GM10847 (cell line): Measurements from ENCODE around the gene DOCK4.

Experiments used
- POLR2A ChIP-seq: IDR thresholded peaks from 2 replicates; pipeline ENCODE4 v1.6.1; 2011; ENCODE audit not compliant: insufficient read length; ENCODE audit errors: extremely low read depth

The DOCK4 gene

GRCh38 chr7:111987886-111988285 lies 218.3 kb downstream of the DOCK4 start:
- no peak for TF ChIP-seq POLR2A

GRCh38 chr7:111987115-111987826 lies 218.9 kb downstream of the DOCK4 start:
- no peak for TF ChIP-seq POLR2A

DNA sequence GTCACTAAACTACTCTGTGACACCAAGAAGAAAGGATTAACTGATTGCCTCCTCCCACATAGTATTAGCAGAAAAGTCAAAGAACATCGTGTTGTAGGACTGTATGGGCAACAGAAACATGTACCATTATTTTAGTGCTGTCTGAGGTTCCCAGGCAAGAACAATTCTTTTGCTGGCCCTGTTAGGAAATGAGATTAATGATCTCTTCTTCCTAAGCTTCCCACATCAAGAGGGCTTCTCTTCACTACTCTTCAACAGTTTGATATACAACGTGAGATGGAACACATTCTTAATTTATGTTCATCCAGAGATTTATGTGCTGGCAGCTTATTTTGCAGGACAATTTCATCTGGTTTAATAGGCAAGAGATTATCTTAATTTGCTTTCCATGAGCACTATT lies 219.6 kb downstream of the DOCK4 start:
- no peak for TF ChIP-seq POLR2A

DNA sequence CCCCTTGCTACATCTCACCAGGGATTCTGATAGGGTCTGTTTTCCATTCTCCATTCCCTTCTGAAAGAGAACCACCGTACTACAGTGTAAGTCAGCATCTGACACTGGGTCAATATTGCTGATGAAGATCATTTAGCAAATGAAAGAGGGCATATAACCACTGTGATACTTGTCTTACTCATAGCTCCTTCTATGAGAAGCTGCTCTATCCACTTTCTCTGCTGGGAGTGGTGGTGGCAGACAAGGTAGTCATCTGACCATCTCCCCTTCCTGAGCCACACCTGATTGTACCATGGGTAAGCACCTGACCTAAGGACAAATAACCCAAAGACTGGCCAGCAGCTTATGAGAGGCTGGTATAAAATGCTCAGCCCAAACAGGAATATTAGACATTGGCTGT lies 220.4 kb downstream of the DOCK4 start:
- TF ChIP-seq POLR2A, result no peak

GRCh38 chr7:111982804-111983203 lies 223.4 kb downstream of the DOCK4 start:
- no peak for TF ChIP-seq POLR2A

DNA sequence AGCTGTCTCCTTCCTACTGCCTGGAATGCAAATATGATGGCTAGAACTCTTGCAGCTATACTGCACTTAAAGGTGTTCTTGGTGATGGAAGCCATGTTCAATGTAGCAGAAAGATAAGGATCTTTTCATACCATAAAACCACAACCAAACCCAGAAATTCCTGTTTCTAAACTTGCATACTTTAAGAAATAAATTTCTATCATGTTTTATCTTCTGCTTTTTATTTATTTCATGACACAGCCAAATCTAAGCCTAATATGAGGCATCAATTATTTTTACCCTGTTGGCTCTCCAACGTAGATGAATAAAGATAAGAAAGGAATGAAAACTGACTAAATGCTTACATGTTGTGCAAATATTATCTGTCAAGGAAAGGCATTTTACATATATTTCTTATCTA lies 224.1 kb downstream of the DOCK4 start:
- no peak for TF ChIP-seq POLR2A

GRCh38 chr7:111980725-111981124 lies 225.5 kb downstream of the DOCK4 start:
- TF ChIP-seq POLR2A, result no peak

DNA sequence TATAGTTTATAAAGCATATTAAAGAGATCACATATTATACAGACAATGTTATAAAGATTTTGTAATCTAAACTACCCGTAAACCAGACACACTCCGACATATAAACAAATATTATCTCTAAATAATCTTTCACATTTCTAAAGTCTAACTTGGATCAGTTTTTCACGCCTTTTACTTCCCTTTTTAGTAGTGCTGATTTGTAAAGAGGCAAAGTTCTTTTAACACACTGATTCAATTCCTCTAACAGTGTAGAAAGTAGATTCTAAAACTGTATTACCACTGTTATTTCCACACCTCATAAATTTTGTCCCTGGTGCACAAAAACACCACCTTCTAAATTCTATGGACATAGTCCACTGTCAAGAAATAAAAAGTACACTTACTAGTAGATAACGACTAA lies 230.9 kb downstream of the DOCK4 start:
- no peak for TF ChIP-seq POLR2A

- no peak for TF ChIP-seq POLR2A
Measured at GRCh38 chr7:111960984-111961383, 245.2 kb downstream of the DOCK4 start.

DNA sequence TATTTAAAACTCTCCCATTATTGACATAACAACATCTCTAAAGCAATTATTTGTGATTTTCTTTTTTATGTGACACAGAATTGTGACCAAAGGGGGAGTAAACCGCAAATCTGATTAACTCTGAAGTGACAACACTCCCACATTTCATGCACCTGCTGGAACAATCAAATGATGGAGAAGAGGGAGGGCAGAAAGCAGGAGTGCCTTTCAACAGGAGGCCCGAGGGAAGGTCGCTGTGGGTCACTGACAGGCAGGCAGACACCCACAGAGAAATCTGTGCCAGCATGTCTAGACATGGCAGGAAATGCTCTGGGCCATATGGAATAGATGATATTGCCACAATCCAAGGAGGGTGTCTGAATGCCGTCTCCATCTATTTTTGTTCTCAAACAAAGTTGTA lies 247.3 kb downstream of the DOCK4 start:
- TF ChIP-seq POLR2A, result no peak

- TF ChIP-seq POLR2A, result no peak
Measured at GRCh38 chr7:111958431-111958830, 247.8 kb downstream of the DOCK4 start.

DNA sequence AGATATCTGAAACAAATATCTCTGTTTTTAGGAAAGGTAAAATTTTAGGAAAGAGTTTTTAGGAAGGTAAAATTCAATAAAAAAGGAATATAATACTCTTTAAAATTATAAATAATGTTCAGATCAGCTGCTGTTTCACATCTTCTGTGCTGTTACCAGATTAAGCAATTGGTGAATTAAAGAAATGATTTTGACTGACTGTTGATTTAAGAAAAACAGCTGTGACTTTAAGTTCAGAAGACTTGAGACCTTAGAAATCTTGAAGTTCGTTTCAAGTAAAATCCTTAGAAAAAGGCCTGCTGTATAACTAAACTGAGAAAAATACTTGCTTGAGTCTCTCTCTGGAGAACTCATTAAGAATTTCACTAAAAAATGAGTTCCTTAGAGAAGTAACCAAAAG lies 250.6 kb downstream of the DOCK4 start:
- TF ChIP-seq POLR2A, result no peak

DNA sequence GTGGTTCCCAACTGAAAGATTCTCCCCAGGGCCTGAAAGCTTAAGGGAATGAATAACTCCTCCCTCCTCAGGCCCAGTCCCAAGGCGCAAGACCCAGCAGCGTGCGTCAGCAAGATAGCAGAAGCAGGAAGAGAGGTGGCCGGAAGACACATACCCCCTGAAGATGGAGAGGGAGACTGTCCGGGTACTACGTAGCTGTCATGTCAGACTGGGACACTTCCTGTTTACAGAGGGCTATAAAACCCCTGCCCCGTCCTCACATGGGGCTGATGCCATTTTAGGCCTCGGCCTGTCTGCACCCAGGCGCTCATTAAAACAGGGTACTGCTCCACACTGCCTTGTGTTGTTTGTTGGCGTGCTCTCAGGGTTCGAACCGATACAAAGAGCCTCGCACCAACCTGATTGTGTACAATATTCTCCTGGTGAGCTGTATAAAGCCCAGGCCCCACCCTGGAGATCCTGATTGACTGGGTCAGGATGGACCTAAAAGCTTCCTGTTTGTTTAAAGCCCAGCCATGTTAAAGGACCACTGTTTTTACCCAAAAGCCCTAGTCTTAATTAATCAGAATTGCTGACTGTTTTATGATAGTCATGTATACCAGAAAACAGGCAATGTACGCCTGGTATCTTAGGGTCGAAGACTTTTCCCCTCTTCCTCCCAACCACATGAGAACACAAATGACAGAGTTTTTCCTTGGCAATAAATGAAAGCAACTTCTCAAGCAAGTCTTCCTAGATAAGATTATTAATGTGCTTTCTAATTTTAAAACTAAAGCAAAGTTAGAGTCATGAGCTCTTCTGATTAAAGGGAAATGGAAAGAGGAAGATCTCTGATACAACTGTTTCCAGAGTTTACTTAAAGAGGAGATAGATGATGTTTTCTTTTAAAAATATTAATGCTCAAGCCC lies 251.5 kb downstream of the DOCK4 start:
- no peak for TF ChIP-seq POLR2A

- TF ChIP-seq POLR2A, result no peak
Measured at GRCh38 chr7:111954056-111954455, 252.1 kb downstream of the DOCK4 start.

DNA sequence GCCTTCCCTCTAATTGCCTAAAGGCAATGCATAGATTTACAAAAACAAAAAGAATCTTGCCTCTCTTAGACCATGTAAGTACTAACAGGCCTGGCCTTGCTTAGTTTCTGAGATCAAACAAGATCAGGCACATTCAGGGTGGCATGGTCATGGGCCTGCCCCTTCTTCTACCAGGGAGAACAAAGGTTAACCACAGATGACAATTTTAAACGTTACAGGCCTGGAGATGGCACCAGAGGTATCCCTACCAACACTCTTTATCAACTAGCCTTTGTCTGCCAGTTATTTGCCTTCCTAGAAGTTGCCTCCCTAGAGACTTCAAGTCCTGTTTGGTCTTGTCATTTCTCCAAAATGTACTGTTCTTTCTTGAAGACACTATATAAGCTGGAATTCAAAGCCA lies 252.6 kb downstream of the DOCK4 start:
- TF ChIP-seq POLR2A, result no peak

DNA sequence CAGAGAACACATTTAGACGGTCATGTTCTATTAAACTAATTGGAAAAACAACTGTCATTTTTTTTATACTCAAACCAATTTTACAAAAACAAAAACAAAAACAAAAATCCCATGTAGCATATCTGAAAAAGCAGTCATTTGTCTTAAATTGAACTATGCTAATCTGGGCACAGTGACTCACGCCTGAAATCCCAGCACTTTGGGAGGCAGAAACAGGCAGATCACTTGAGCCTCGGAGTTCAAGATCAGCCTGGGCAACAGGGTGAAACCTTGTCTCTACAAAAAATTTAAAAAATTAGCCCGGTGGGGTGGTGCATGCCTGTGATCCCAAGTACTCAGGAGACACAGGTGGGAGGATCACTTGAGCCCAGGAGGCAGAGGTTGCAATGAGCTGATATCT lies 253.4 kb downstream of the DOCK4 start:
- no peak for TF ChIP-seq POLR2A
